HG03378 (cell line): ENCODE data around the gene MSX2.
"Not testable (repeated sequence)": the region's sequence is repeated elsewhere in the genome, so short reads cannot be mapped to it uniquely, and the experiment has no call there.

Experiments used
- ATAC-seq: cut with Tn5 transposase; IDR thresholded peaks from one replicate; pipeline ENCODE4 v1.9.1; 2021; ENCODE audit warnings: mild to moderate bottlenecking, moderate library complexity; ENCODE audit not compliant: unreplicated experiment

Gene MSX2

DNA sequence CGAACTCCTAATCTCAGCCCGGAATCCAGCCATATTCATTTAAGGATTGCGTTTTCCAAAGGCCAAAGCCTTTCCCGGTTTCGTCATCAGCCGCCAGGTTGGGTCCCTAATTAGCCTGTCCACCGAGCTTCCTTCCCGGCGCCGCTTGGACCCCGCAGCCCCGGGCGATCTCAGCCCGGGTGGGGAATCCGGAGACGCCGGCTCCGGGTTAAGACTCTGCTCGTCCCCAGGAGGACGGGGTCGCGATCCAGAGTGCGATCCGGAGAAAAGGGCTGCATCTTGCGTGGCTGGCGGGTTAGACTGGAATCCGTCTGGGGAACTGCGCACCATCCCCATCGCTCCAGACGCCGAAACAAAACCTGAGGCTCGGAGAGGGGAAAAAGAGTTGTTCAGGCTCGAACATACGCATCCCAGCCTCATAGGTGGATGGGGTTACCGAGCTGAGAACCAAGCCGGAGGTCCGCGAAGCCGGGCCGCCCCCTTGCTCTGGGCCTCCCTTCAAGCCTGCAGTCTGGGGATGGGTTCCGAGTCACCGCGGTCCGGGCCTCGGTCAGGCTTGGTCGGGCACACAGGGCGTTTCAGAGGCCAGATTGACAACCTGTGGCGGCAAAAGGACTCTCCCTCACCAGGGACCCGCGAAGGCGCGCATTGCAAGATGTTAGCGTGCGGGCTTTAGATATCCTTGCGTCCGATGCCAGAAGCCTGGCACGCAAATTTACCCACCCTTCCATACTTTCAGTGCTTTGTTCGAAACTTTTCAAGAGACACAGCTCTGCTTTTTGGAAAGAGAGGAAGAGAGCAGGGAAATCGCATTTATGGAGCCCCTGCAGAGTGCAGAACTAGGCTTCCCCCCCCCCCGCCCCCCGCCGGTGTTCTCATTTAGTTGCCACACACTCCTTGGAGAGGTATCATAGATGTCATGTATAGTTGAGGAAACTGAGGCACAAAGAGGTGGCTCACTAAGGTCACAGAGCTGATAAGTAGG, 7.9 kb downstream of the MSX2 start:
- ATAC-seq = no peak

DNA sequence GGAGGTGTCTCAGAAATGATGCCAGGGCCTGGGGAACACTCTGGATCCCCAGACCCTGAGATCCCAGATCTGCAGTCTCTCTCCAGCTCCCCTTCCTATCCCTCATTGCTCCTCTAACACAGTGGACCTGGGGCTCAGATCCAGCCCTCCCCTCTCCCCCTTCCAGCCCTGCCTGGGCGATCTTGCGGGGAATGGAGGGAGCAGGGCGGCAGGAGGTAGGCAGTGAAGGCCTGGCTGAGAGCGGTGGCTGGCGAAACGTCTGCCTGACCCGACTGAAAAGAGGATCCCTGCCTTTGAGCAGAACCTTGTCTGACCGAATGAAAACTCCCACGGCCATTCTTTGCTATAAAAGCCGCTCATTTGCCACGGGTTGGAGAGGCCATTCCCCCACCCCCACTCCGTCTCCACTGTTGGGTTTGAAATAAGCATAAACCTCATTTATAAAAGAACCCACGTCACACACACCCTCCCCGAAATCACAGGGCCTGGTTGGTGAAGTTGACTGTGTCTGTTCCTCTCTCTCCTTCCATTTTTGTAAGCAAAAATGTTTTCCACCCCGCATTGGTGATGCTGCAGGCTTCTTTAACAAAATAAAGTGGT, 8.8 kb downstream of the MSX2 start:
- ATAC-seq = no peak

DNA sequence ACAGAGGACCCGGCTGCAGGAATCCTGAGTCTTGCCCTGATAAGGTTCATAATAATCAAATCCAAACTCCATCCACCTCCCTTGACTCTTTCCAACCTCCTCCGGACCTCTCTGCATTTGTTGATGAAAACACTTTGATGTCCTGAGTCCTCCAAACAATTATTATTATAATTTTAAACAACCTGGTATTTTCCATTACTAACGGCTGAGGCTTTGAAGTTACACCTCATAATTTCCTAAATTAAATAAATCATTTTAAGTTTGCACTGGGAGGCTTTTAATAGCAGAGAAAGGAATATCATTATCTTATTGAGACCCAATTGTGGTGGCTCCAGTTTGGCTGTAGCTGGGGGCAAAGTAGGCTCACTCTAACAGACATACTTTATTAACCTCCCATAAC, 9.5 kb downstream of the MSX2 start:
- no peak for ATAC-seq

DNA sequence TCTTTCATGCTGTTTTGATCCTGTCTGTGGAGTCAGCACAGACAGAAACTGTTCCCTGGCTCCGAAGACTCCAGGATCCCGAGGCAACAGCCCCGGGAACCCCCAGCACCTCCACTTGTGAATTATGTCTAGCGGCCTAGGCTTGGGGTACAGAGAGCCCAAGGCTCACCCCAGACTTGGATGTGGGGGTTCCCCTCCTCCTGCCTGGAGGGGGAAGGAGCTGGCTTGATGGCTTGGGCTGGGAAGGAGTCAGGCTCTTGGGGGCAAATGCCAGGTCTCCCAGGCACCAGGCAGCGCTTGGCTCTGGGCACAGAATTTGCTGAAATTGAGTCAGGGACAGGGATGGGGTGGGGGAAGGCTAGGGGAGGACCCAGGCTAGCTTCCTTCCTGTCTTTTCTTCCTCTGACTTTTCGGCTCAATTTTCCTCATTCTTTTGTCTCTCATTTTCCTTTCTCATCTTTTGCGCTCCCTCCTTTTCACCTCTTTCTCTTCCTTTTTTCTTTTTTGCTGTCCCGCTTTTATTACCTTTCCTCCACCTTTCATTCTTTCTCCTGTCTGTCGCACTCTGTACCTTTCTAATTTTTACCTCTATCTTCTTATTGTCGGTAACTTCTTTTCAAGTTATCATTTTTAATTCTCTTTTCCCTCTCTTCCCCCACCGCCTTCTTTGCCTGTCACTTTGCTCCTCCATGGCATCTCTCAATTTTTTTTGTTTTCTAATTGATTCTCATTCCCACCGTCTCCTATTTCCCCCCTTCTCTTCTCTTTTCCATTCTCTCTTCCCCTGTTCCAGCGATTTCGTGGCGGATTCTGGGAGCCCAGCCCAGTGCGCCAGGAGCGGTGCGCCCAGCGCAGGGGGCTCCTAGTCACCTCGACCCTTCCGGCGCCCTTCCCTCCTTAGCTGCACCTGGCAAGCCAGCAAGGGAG, 10.5 kb downstream of the MSX2 start:
- no peak for ATAC-seq

DNA sequence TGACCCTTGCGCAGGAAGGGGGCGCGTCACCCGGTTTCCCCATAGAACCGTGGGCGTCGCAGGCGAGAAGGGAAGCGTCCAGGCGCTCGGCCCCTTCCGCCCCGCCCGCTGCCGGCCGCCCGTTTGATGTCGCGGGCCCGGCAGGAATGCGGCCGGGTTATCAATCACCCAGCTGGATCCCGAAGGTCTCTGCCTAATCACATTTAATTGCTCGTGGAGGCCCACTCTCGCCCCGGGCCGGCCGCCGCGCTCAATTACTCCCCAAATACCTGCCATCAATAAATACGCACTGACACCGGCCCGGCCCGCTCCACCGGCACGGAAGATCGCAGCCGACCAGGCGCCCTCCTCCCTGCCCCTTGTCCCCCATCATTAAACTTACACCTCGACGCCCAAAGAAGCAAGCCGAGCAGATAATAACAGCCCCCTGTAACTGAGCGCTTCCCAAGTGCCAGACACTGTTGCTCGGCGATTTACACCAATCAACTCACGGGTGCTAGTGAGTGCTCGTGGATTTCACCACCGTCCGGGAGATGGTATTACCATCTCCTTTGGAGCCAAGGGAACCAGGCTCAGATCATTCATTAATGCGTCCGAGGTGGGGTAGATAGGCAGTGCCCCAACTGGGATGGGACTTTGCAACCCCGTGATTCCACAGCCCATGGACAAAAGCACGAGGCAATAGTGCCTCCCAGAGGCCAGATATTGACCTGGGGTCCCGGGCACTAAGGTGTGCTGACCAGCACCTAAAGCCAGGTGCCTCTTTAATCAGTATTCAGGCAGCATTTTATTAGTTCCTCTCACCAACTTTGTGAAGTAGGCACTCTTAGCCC, 11.3 kb downstream of the MSX2 start:
- no peak for ATAC-seq

DNA sequence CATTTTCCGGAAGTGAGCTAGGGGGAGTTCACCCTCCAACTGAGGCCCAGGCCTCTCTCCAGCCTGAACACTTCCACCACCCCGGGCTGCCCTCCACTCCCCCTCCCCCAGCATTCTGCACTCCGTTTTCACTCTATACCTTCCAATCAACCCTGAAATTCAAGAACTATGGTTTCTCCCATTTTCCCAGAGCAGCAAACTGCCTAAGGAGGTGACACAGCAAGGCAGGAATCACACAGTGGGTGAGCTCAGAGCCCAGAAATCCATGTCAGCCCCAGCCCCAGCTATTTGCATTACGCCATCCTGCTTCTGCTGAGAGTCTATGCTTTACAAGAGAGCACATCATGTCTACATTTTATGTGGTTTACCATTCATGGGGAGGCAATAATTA, 11.9 kb downstream of the MSX2 start:
- no peak for ATAC-seq

DNA sequence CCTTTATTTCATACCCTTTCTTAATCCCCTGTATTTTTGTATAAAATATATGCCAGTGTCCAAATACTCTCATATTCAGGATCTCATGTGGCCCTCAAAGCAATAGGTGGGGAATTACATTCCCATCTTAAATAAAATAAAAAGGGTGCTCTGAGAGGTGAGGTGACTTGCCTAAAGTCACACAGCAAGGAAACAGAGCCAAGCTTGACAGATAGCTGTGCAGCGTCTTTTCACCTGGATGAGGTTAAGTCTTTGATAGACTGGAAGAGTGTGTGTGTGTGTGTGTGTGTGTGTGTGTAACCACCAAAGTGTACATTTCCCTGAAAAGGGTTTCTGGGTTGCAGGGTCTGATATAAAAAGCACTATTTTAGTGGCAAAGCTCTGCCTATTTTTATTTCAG, 12.4 kb downstream of the MSX2 start:
- ATAC-seq = no peak

DNA sequence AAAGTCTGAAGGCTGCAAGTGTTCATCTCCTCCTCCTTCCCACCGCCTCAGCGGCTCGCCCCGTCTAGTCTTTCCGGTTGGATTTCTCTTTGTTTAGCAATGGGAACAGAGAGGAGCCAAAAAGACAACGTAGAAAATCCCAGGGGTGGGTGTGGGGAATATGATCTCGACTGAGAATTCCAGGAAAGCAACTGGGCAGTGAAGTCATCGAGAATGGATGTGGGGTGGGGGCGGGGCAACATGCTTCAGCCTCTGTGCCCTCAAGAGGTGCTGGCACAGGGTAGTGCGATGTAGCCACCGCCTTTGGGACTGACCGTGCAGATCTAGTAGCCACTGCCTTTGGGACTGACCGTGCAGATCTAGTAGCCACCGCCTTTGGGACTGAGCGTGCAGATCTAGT, 12.9 kb downstream of the MSX2 start:
- ATAC-seq = no peak

DNA sequence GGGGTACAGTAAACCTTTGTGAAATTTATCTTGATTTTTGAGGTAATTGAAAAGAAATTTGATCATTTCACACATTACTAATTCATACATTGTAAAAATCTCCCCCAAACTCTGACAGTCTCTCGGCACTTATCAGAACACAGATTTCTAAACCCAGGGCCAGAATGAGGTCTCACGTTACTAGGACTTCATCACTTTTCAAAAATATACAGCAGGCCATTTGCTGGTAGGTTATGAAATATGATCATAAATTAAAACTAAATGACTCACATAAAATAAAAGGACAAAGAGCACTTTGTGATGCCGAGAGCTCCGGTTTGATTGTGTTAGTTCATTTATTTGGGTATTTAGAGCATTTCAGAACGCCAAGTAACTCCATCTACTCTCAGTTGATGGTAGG, 17.0 kb downstream of the MSX2 start:
- no peak for ATAC-seq

DNA sequence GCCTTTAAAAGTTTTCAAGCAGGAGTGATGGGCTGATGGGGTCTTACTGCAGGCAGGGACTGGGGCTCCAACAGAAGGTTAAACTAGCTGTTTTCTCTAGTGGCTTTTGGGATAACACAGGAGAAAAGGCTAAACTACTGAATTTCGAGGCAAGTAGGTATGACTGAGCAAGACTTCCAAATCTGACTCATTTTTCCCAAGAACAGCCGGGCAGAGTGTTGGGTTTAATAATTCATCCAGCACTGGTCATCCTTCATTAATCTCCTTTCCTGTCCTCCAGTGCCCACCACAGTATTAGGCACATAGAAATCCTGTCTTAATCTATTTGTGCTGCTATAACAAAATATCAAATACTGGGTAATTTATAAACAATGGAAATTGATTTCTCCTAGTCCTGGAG, 20.5 kb downstream of the MSX2 start:
- ATAC-seq = no peak

DNA sequence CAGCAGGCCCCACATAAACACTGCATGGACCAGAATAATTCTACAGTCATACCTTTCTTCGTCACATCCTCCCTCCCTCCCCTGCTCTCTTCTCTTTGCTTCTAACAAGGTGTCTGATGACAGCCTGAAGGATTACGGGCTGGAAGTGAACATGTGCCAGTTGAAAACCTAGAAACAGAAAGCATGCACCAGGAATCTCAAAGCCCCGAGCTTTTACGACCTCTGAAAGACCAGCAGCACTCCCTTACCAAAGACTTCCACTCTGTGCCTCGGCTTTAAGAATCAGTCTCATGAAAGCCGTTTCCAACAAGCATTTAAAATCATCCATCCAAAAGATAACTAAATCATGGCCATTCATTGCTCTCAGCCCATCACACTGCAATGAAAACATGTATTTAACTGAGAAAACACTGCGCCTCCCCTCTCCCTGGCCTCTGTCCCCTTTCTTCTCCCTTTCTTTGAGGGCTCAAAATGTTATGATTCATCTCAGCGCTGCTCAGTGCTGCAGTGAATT, 21.3 kb downstream of the MSX2 start:
- ATAC-seq = no peak

DNA sequence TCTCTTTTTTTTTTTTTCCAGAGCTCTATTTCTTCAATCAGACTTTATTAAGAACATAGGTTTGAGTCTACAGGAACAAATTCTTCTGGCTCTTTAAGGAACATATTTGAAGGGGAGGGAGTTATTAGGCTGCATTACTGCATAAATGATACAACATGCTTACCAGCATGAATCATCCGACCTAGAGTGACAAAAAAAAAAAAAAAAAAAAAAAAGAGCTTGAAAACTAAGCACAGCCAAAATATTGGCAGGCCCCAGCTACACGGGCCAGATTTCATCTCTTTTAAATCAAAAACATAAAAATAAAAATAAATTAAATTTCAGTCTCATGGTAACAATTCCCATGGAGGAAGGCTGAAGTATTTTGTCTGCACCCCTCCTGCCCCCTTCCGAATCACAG, 26.3 kb downstream of the MSX2 start:
- ATAC-seq = no peak

DNA sequence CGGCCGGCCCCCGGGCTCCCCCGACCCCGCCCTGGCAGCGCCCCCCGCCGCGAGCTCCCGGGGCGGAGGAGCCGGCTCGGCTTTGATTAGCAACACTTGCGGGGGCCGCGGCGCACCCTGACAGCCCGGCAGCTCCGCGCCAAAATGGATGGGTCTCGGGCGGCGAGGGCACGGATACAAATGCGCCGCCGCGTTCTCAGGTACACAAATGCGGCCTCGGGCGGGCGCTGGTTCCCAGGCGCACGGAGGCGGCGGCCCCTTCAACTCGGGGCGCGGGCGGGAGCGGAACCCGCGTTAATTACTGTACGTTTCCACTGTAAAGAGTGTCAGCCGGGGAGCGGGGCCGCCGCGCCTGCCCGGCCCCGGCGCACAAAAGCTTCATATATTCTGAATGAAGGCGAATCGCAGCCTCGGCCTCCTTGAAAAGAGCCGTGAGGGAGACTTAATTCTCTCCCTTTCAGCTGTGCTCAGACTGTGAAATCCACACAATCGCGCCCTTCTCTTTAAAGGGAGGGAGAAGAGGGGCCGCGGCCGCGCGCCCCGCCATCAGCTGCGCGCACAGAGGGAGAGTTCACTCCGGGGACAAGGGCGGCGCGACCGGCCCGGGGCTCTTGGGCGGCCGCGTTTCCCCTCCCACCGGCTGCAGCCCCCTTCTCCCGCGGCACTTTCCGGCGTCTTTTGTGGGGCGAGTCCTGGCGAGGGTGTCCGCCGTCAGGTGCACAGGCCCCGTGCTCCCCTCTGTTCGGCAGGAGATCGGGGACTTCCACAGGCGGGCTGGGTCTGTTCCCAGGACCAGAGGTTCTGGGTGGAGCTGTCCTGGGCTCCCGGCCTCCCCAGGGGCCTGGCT, 27.0 kb downstream of the MSX2 start:
- no peak for ATAC-seq

DNA sequence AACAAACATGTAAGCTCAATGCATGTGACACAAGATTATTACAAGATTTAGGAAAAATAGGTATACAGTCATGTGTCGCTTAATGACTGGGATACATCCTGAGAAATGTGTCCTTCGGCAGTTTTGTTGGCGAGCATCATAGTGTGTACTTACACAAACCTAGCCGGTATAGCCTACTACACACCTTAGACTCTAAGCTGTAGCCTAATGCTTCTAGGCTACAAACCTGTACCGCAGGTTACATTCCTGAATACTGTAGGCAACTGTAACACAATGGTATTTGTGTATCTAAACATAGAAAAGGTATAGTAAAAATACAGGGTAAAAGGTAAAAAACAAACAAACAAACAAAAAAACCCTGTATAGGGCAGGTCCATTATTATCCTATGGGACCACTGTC, 27.7 kb downstream of the MSX2 start:
- no peak for ATAC-seq

DNA sequence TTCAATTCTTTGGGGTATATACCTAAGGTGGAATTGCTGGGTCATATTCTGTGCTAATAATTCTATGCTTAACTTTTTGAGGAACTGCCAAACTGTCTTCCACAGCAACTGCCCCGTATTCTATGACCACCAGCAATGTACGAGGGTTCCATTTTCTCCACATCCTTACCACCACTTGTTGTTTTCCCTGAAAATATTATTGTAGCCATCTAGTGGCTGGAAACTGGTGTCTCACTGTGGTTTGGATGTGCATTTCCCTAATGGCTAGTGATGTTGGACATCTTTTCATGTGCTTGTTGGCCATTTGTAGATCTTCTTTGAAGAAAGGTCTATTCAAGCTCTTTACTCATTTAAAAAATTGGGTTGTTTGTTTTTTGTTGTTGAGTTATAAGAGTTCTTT, 30.7 kb downstream of the MSX2 start:
- no peak for ATAC-seq

DNA sequence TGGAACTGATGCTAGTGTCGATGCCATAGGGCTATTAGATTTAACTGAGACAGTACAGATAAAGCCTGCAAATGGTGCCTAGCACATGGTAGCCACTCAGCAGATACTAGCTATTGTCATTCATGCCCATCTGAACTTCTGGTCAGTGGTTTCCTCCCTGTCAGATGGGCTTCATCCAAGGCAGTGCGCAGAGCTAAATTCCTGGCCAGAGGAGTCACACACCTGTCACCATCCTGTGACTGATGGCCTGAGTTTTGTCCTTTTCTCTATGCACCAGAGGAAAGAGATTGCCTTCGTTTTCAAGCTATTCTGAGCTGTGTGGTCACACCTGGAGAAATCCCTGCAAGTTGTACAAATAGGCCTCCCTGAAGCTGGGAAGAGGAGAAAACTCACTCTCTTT, 34.7 kb downstream of the MSX2 start:
- no peak for ATAC-seq

DNA sequence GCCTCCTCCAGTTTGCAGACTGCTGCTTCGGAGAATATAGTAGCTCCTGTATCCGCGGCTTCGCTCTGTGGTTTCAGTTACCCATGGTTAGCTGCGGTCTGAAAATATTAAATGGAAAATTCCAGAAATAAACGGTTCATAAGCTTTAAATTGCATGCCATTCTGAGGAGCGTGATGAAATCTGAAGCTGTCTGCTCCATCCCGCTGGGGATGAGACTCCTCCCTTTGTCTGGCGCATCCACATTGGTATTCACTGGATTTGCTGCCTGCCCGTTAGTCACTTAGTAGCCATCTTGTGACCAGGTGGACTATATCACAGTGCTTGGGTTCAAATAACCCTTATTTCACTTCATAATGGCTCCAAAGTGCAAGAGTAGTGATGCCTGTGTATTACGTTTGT, 36.3 kb downstream of the MSX2 start:
- no peak for ATAC-seq

DNA sequence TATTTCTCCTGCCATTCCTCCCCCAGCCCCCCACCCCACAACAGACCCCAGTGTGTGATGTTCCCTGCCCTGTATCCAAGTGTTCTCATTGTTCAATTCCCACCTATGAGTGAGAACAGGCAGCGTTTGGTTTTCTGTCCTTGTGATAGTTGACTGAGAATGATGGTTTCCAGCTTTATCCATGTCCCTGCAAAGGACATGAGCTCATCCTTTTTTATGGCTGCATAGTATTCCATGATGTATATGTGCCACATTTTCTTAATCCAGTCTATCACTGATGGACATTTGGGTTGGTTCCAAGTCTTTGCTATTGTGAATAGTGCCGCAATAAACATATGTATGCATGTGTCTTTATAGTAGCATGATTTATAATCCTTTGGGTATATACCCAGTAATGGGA, 37.0 kb downstream of the MSX2 start:
- not testable (repeated sequence) for ATAC-seq

DNA sequence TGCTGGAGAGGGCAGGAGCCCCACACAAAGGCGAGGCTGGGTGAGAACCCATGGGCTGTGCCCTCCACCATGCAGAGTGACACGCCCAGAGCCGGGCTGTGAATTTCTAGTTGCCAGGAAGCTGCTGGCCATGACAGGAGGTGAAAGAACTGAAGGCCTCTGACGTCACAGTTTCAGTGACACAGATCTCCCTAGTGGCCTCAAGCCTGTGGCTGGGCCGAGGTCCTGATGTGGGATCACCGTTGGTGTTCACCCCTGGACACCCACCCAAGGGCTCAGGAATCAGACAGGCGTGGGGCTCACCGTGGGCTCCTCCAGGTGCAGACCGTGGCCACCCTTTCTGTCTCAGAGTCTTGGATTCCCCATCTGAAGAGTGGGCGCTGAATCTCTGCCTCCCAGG, 39.9 kb downstream of the MSX2 start:
- ATAC-seq = no peak
